Loucy (cell line): ENCODE data around the gene ARMC9.

Experiments used
- H2AFZ ChIP-seq: fragments of 200-600 bp; sonication (generic); 2 replicates; pipeline ENCODE4 v1.6.0; 2016; ENCODE audit warnings: antibody characterized with exemption, mild to moderate bottlenecking, low read length, moderate library complexity
- H3F3A ChIP-seq: fragments of 200-600 bp; 2 replicates; pipeline ENCODE4 v1.6.0; 2016; ENCODE audit warnings: antibody characterized with exemption, low read depth, mild to moderate bottlenecking
- H3K27me3 ChIP-seq: fragments of 200-600 bp; sonication (generic); 2 replicates; pipeline ENCODE4 v1.6.1; 2014; ENCODE audit warnings: low read length, mild to moderate bottlenecking; ENCODE audit not compliant: insufficient read depth, poor library complexity, severe bottlenecking
- H3K36me3 ChIP-seq: fragments of 200-600 bp; sonication (generic); 2 replicates; pipeline ENCODE4 v1.6.1; 2016; ENCODE audit warnings: low read length; ENCODE audit not compliant: insufficient read depth
- H3K4me1 ChIP-seq: fragments of 200-600 bp; sonication (generic); 2 replicates; pipeline ENCODE4 v1.5.1; 2014; ENCODE audit warnings: low read length, mild to moderate bottlenecking; ENCODE audit not compliant: insufficient read depth, poor library complexity, severe bottlenecking
- H3K4me2 ChIP-seq: fragments of 200-600 bp; sonication (generic); 2 replicates; pipeline ENCODE4 v1.6.0; 2014; ENCODE audit warnings: antibody characterized with exemption, low read length, low read depth, mild to moderate bottlenecking; ENCODE audit not compliant: poor library complexity, severe bottlenecking
- H3K4me3 ChIP-seq: fragments of 200-600 bp; sonication (generic); 2 replicates; pipeline ENCODE4 v1.5.1; 2014; ENCODE audit warnings: low read length, mild to moderate bottlenecking, mixed read lengths; ENCODE audit not compliant: poor library complexity, severe bottlenecking
- H3K79me2 ChIP-seq: fragments of 200-600 bp; sonication (generic); 2 replicates; pipeline ENCODE4 v1.6.1; 2014; ENCODE audit warnings: low read length; ENCODE audit not compliant: insufficient read depth
- H3K9ac ChIP-seq: fragments of 200-600 bp; sonication (generic); 2 replicates; pipeline ENCODE4 v1.6.0; 2014; ENCODE audit warnings: mild to moderate bottlenecking, low read depth, low read length, moderate library complexity; ENCODE audit not compliant: poor library complexity, severe bottlenecking
- H3K9me2 ChIP-seq: fragments of 200-600 bp; sonication (generic); replicated peaks from 2 replicates; pipeline ENCODE4 v1.6.1; 2016; ENCODE audit warnings: low read depth, low read length, mixed read lengths
- H3K9me3 ChIP-seq: fragments of 200-600 bp; sonication (generic); 2 replicates; pipeline ENCODE4 v1.6.1; 2014; ENCODE audit warnings: mild to moderate bottlenecking, antibody characterized with exemption, low read length, low read depth; ENCODE audit not compliant: insufficient read depth
- H4K20me1 ChIP-seq: fragments of 200-600 bp; sonication (generic); 2 replicates; pipeline ENCODE4 v1.6.0; 2014; ENCODE audit warnings: antibody characterized with exemption, low read length, mild to moderate bottlenecking; ENCODE audit not compliant: insufficient read depth, poor library complexity, severe bottlenecking
- EZH2phosphoT487 ChIP-seq: fragments of 200-600 bp; IDR thresholded peaks from 2 replicates; pipeline ENCODE4 v1.6.1; 2018; ENCODE audit warnings: antibody characterized with exemption, mild to moderate bottlenecking, moderate library complexity, borderline replicate concordance
- TF ChIP-seq, protein P1 (sequence below): fragments of 200-600 bp; sonication (generic); conservative IDR thresholded peaks from 2 replicates; pipeline ENCODE4 v1.5.1; 2014; ENCODE audit warnings: mild to moderate bottlenecking, antibody characterized with exemption, low read length

ARMC9 gene

DNA sequence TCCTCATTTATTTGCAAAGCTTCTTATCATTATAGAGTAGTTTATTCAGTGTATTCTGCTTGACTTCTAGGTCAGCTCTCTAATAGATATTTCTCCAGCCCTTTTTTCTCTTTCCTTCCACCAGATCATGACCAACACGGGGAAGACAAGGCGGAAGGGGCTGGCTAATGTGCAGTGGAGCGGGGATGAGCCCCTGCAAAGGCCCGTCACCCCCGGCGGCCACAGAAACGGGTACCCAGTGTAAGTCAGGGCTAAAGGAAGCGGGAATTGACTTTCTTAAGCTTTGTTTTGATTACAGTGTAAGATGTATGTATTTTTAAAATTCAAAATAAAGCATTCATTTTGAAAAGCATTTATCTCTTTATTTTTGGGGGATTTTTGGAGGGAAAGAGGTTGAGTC is 146.4 kb downstream of the ARMC9 start:
- TF ChIP-seq, protein P1, sequence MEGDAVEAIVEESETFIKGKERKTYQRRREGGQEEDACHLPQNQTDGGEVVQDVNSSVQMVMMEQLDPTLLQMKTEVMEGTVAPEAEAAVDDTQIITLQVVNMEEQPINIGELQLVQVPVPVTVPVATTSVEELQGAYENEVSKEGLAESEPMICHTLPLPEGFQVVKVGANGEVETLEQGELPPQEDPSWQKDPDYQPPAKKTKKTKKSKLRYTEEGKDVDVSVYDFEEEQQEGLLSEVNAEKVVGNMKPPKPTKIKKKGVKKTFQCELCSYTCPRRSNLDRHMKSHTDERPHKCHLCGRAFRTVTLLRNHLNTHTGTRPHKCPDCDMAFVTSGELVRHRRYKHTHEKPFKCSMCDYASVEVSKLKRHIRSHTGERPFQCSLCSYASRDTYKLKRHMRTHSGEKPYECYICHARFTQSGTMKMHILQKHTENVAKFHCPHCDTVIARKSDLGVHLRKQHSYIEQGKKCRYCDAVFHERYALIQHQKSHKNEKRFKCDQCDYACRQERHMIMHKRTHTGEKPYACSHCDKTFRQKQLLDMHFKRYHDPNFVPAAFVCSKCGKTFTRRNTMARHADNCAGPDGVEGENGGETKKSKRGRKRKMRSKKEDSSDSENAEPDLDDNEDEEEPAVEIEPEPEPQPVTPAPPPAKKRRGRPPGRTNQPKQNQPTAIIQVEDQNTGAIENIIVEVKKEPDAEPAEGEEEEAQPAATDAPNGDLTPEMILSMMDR: no peak
- TF ChIP-seq EZH2phosphoT487: no peak
- Histone ChIP-seq H2AFZ (no peak overlapping the region), H3K9me2 (no peaks in the 10 kb centered on the region), H3K9ac (no peak overlapping the region), H3F3A (no peaks in the 10 kb centered on the region), H3K4me2 (no peak overlapping the region), H3K4me1 (peaks cover 4% of the 10 kb centered on the region), H4K20me1 (no peaks in the 10 kb centered on the region), H3K4me3 (no peak overlapping the region), H3K27me3 (no peaks in the 10 kb centered on the region), H3K79me2 (no peaks in the 10 kb centered on the region), H3K36me3 (no peaks in the 10 kb centered on the region), H3K9me3 (no peaks in the 10 kb centered on the region)

DNA sequence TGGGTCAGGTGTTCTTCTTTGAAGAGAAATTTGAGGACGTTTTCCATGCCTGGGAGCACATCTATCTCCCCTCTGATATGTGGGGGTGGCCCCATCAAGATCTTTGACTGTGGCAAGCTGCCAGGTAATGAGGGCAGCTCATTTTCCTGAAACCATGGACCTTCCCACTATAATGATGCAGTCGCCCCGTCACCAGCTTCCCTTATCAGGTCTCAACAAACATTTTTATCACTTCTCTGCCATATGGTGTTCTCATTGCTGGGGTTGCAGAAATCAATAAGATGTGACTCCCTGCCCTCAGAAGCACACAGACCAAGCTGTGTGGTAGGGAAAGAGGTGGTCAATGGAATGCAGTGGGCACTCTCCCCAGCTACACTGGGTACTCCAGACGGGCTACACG is 148.7 kb downstream of the ARMC9 start:
- Histone ChIP-seq H3K9ac (no peak overlapping the region), H3K4me3 (no peak overlapping the region), H3K4me1 (no peaks in the 10 kb centered on the region), H3K36me3 (no peaks in the 10 kb centered on the region), H2AFZ (no peak overlapping the region), H3K4me2 (no peak overlapping the region), H3K9me3 (no peaks in the 10 kb centered on the region), H3K9me2 (no peaks in the 10 kb centered on the region), H4K20me1 (no peaks in the 10 kb centered on the region), H3F3A (no peaks in the 10 kb centered on the region), H3K27me3 (no peaks in the 10 kb centered on the region), H3K79me2 (no peaks in the 10 kb centered on the region)
- no peak for TF ChIP-seq EZH2phosphoT487
- TF ChIP-seq, protein P1: no peak

DNA sequence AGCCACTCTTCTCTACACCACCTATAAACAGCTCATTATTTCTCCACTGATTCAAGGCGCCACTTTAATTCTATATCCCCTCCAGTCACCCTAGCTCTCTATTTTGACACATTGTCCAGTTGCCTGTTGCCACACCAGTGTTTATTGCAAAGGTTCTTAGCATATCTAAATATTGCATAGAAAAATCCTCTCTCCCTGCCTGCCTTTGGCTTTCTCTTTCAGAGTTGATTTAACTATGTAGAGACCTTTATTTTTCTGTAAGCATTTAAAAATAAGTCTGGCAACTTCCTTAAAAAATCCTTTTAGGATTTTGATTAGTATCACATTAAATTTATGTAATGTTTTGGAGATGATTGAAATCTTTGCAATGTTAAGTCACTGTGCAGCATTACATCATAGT is 149.2 kb downstream of the ARMC9 start:
- Histone ChIP-seq H3K4me1 (no peaks in the 10 kb centered on the region), H2AFZ (no peak overlapping the region), H3K4me2 (no peak overlapping the region), H3K9ac (no peak overlapping the region), H3K9me3 (no peaks in the 10 kb centered on the region), H3K27me3 (no peaks in the 10 kb centered on the region), H3K36me3 (no peaks in the 10 kb centered on the region), H3K9me2 (no peaks in the 10 kb centered on the region), H3F3A (no peaks in the 10 kb centered on the region), H4K20me1 (no peaks in the 10 kb centered on the region), H3K4me3 (no peak overlapping the region), H3K79me2 (no peaks in the 10 kb centered on the region)
- no peak for TF ChIP-seq EZH2phosphoT487
- TF ChIP-seq, protein P1: no peak
